Stimulated activated CD8-positive, alpha-beta memory T cell treated with anti-CD3 and anti-CD28 coated beads, Interleukin-7, amount 100 ng/mL, for 24 hours (primary cell): Measurements from ENCODE around the gene TOP3A.
"Not testable (repeated sequence)": the region's sequence is repeated elsewhere in the genome, so short reads cannot be mapped to it uniquely, and the experiment has no call there.

Experiments used
- DNase-seq: peaks from one replicate; pipeline ENCODE4 v3.0.0-alpha.2; 2020; ENCODE audit warnings: low read depth

Gene TOP3A

GRCh38 chr17:18314731-18315561 is at the start of gene TOP3A, which contains the start of gene SMCR8:
Gene TOP3A, minus strand, starts transcription at chr17:18314994. Its CDS starts 216 bp downstream, at chr17:18314778.
Gene SMCR8, plus strand, starts transcription at chr17:18315293. Its CDS starts 497 bp downstream, at chr17:18315790.
- peak; percentile 97 for DNase-seq

- no peak for DNase-seq
These were observed 49.4 kb upstream of the TOP3A start for GRCh38 chr17:18364166-18364565.

- peak; percentile 79 for DNase-seq
These were observed 48.6 kb upstream of the TOP3A start, which contains the start of gene SHMT1 for GRCh38 chr17:18363101-18364049. Gene SHMT1, minus strand, starts transcription at chr17:18363550. Its CDS starts 7,569 bp downstream, at chr17:18355981.

GRCh38 chr17:18362698-18363100 is 47.9 kb upstream of the TOP3A start:
- DNase-seq = no peak

GRCh38 chr17:18361837-18362697 is 47.3 kb upstream of the TOP3A start:
- no peak for DNase-seq

GRCh38 chr17:18360518-18360917 is 45.7 kb upstream of the TOP3A start:
- no peak for DNase-seq

GRCh38 chr17:18356624-18357023 is 41.8 kb upstream of the TOP3A start:
- no peak for DNase-seq

- DNase-seq = no peak
These were observed 38.7 kb upstream of the TOP3A start for GRCh38 chr17:18353541-18353940.

- DNase-seq = no peak
These were observed 29.2 kb upstream of the TOP3A start for GRCh38 chr17:18344021-18344420.

- no peak for DNase-seq
These were observed 25.1 kb upstream of the TOP3A start for GRCh38 chr17:18339933-18340332.

GRCh38 chr17:18338158-18338557 is 23.4 kb upstream of the TOP3A start:
- not testable (repeated sequence) for DNase-seq

GRCh38 chr17:18332909-18333489 is 18.2 kb upstream of the TOP3A start:
- no peak for DNase-seq

- DNase-seq = no peak
These were observed 17.1 kb upstream of the TOP3A start for GRCh38 chr17:18331879-18332278.

- no peak for DNase-seq
These were observed 13.9 kb upstream of the TOP3A start for GRCh38 chr17:18328643-18329204.

GRCh38 chr17:18327556-18327955 is 12.8 kb upstream of the TOP3A start:
- no peak for DNase-seq

GRCh38 chr17:18327093-18327492 is 12.3 kb upstream of the TOP3A start:
- no peak for DNase-seq

GRCh38 chr17:18326572-18326971 is 11.8 kb upstream of the TOP3A start:
- no peak for DNase-seq

- DNase-seq = no peak
These were observed 11.2 kb upstream of the TOP3A start for GRCh38 chr17:18326039-18326438.

- DNase-seq = no peak
These were observed 9.6 kb upstream of the TOP3A start for GRCh38 chr17:18324140-18325050.
